HepG2 (cell line): ENCODE measurements around the gene GDPD4. TPM values are rescaled to one million over a fixed set of nuclear protein-coding genes. Genes with fewer than 3 reads are reported as not detected.

Source experiments
- CENPT ChIP-seq: sonication (generic); formaldehyde crosslinking; IDR thresholded peaks from 2 replicates; pipeline ENCODE4 v1.8.0; 2022; ENCODE audit warnings: low read depth, mild to moderate bottlenecking, moderate library complexity, missing genetic modification reagents
- GATAD2A ChIP-seq: IDR thresholded peaks from 2 replicates; pipeline ENCODE4 v1.6.1; 2016
- KDM5A ChIP-seq: fragments of 200-600 bp; sonication (generic); IDR thresholded peaks from 2 replicates; pipeline ENCODE4 v1.7.0; 2018; ENCODE audit warnings: antibody characterized with exemption, mild to moderate bottlenecking, low read length, borderline replicate concordance
- MXI1 ChIP-seq: IDR thresholded peaks from 3 replicates; pipeline ENCODE4 v1.6.1; 2012; ENCODE audit warnings: low read depth, low read length, inconsistent platforms, borderline replicate concordance
- NPAS2 ChIP-seq: sonication (generic); formaldehyde crosslinking; IDR thresholded peaks from 2 replicates; pipeline ENCODE4 v1.8.0; 2022; ENCODE audit warnings: mild to moderate bottlenecking, missing genetic modification reagents, borderline replicate concordance
- NR2C2 ChIP-seq: sonication (generic); formaldehyde crosslinking; IDR thresholded peaks from 2 replicates; pipeline ENCODE4 v1.4.0; 2020; ENCODE audit warnings: missing genetic modification reagents, mild to moderate bottlenecking, moderate library complexity, borderline replicate concordance
- SRSF9 ChIP-seq: fragments of 200-400 bp; formaldehyde crosslinking; IDR thresholded peaks from 2 replicates; pipeline ENCODE4 v1.6.1; 2018; ENCODE audit warnings: borderline replicate concordance, mild to moderate bottlenecking, low read depth, low read length; ENCODE audit not compliant: insufficient read depth, poor library complexity, severe bottlenecking
- ZNF616 ChIP-seq: sonication (generic); formaldehyde crosslinking; IDR thresholded peaks from 2 replicates; pipeline ENCODE4 v1.5.0; 2020; ENCODE audit warnings: low read depth, mild to moderate bottlenecking, missing genetic modification reagents
- polyA plus RNA-seq, 8 experiments: library from polyadenylated mRNA; depleted of rRNA in 3 of 8; stranded (reverse) in 7 of 8; unstranded in 1 of 8; fragments of >200 nt; fragmentation: Illumina TruSeq in 4 of 8; extraction: Trizol in 4 of 8; gene quantifications; 2 replicates each; pipeline versions ENCODE4 v1.2.1 to v1.2.3, GENCODE V29; 2011 to 2016; ENCODE audit warnings: low read depth in 4 of 8, missing spikeins in 1 of 8, mixed read lengths in 1 of 8; ENCODE audit not compliant: insufficient read depth in 1 of 8
- total RNA-seq, 5 experiments: library from RNA; depleted of rRNA; stranded (reverse); fragments of >200 nt; fragmentation: Illumina TruSeq; extraction: Trizol; gene quantifications; 2 replicates each; pipeline ENCODE4 v1.2.3, GENCODE V29; 2016; ENCODE audit warnings: low read depth in 1 of 5
- TF ChIP-seq, protein P1 (sequence below): sonication (generic); formaldehyde crosslinking; IDR thresholded peaks from 2 replicates; pipeline ENCODE4 v1.4.0; 2020; ENCODE audit warnings: missing genetic modification reagents
- TF ChIP-seq, protein P2 (sequence below): IDR thresholded peaks from 2 replicates; pipeline ENCODE4 v1.6.1; 2016; ENCODE audit warnings: low read depth
- TF ChIP-seq, protein P3 (sequence below): sonication (generic); formaldehyde crosslinking; IDR thresholded peaks from 2 replicates; pipeline ENCODE4 v1.4.0; 2020; ENCODE audit warnings: mild to moderate bottlenecking, missing genetic modification reagents, borderline replicate concordance
- TF ChIP-seq, protein P4 (sequence below): sonication (generic); formaldehyde crosslinking; IDR thresholded peaks from 2 replicates; pipeline ENCODE4 v1.5.1; 2020; ENCODE audit warnings: mild to moderate bottlenecking, missing genetic modification reagents, borderline replicate concordance
- TF ChIP-seq, protein P5 (sequence below): sonication (generic); formaldehyde crosslinking; IDR thresholded peaks from 2 replicates; pipeline ENCODE4 v1.4.0; 2020; ENCODE audit warnings: missing genetic modification reagents, mild to moderate bottlenecking, borderline replicate concordance
- TF ChIP-seq, protein P6 (sequence below): sonication (generic); formaldehyde crosslinking; IDR thresholded peaks from 2 replicates; pipeline ENCODE4 v1.4.0; 2020; ENCODE audit warnings: low read depth, mild to moderate bottlenecking, missing genetic modification reagents

GDPD4 gene
- total and polyA plus RNA-seq, 2 of the 13 experiments (the other 11 are each of a cell fraction or from before 2014, with no cell fraction given) = not detected

DNA sequence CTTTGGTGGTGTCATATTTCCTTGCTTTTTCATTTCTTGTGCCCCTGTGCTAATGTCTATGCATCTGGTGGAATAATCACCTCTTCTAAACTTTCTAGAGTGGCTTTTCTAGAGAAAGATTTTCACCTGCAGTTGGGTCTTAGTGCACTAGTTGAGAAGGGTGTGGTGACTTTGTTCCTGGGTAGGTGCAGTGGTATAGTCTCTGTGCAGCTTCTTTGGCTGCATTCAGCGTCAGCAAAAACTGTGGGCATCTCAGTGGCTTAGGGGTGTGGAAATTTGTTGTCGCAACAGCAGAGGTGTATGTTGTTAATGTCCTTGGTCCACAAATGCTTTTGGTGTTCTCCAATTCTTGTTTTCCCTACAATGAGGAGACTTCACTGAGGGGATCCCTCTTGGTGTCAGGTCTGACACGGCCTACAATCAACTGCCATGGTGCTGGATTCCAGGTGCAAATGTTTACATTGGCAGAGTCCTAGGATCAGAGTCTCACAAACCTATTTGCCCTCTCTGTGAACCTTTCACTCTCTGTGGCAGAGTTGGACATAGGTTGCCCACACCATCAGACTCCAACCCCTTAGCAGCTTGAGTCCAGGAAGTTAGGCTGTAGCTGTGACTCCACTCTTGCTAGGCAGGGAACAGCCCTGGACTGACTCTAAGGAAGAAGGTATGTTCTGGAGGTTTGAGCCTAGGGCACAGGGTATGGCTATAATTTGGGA is 48.8 kb downstream of the GDPD4 start (continued):
- TF ChIP-seq NPAS2 (CRISPR knock-in tag) (no peak), MXI1 (no peak), GATAD2A (CRISPR knock-in tag) (peak; percentile 56), CENPT (CRISPR knock-in tag) (no peak), NR2C2 (CRISPR knock-in tag) (no peak), ZNF616 (no peak), KDM5A (no peak), SRSF9 (no peak)
- TF ChIP-seq, protein P1, sequence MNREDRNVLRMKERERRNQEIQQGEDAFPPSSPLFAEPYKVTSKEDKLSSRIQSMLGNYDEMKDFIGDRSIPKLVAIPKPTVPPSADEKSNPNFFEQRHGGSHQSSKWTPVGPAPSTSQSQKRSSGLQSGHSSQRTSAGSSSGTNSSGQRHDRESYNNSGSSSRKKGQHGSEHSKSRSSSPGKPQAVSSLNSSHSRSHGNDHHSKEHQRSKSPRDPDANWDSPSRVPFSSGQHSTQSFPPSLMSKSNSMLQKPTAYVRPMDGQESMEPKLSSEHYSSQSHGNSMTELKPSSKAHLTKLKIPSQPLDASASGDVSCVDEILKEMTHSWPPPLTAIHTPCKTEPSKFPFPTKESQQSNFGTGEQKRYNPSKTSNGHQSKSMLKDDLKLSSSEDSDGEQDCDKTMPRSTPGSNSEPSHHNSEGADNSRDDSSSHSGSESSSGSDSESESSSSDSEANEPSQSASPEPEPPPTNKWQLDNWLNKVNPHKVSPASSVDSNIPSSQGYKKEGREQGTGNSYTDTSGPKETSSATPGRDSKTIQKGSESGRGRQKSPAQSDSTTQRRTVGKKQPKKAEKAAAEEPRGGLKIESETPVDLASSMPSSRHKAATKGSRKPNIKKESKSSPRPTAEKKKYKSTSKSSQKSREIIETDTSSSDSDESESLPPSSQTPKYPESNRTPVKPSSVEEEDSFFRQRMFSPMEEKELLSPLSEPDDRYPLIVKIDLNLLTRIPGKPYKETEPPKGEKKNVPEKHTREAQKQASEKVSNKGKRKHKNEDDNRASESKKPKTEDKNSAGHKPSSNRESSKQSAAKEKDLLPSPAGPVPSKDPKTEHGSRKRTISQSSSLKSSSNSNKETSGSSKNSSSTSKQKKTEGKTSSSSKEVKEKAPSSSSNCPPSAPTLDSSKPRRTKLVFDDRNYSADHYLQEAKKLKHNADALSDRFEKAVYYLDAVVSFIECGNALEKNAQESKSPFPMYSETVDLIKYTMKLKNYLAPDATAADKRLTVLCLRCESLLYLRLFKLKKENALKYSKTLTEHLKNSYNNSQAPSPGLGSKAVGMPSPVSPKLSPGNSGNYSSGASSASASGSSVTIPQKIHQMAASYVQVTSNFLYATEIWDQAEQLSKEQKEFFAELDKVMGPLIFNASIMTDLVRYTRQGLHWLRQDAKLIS (CRISPR knock-in tag) = no peak
- TF ChIP-seq, protein P2, sequence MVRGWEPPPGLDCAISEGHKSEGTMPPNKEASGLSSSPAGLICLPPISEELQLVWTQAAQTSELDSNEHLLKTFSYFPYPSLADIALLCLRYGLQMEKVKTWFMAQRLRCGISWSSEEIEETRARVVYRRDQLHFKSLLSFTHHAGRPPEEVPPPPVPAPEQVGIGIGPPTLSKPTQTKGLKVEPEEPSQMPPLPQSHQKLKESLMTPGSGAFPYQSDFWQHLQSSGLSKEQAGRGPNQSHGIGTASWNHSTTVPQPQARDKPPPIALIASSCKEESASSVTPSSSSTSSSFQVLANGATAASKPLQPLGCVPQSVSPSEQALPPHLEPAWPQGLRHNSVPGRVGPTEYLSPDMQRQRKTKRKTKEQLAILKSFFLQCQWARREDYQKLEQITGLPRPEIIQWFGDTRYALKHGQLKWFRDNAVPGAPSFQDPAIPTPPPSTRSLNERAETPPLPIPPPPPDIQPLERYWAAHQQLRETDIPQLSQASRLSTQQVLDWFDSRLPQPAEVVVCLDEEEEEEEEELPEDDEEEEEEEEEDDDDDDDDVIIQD (CRISPR knock-in tag) = peak; percentile 90
- TF ChIP-seq, protein P3, sequence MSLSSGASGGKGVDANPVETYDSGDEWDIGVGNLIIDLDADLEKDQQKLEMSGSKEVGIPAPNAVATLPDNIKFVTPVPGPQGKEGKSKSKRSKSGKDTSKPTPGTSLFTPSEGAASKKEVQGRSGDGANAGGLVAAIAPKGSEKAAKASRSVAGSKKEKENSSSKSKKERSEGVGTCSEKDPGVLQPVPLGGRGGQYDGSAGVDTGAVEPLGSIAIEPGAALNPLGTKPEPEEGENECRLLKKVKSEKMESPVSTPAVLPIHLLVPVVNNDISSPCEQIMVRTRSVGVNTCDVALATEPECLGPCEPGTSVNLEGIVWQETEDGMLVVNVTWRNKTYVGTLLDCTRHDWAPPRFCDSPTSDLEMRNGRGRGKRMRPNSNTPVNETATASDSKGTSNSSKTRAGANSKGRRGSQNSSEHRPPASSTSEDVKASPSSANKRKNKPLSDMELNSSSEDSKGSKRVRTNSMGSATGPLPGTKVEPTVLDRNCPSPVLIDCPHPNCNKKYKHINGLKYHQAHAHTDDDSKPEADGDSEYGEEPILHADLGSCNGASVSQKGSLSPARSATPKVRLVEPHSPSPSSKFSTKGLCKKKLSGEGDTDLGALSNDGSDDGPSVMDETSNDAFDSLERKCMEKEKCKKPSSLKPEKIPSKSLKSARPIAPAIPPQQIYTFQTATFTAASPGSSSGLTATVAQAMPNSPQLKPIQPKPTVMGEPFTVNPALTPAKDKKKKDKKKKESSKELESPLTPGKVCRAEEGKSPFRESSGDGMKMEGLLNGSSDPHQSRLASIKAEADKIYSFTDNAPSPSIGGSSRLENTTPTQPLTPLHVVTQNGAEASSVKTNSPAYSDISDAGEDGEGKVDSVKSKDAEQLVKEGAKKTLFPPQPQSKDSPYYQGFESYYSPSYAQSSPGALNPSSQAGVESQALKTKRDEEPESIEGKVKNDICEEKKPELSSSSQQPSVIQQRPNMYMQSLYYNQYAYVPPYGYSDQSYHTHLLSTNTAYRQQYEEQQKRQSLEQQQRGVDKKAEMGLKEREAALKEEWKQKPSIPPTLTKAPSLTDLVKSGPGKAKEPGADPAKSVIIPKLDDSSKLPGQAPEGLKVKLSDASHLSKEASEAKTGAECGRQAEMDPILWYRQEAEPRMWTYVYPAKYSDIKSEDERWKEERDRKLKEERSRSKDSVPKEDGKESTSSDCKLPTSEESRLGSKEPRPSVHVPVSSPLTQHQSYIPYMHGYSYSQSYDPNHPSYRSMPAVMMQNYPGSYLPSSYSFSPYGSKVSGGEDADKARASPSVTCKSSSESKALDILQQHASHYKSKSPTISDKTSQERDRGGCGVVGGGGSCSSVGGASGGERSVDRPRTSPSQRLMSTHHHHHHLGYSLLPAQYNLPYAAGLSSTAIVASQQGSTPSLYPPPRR (CRISPR knock-in tag) = no peak
- TF ChIP-seq, protein P4, sequence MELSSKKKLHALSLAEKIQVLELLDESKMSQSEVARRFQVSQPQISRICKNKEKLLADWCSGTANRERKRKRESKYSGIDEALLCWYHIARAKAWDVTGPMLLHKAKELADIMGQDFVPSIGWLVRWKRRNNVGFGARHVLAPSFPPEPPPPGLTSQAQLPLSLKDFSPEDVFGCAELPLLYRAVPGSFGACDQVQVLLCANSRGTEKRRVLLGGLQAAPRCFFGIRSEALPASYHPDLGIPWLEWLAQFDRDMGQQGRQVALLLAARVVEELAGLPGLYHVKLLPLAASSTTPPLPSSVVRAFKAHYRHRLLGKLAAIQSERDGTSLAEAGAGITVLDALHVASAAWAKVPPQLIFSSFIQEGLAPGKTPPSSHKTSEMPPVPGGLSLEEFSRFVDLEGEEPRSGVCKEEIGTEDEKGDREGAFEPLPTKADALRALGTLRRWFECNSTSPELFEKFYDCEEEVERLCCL (CRISPR knock-in tag) = no peak
- TF ChIP-seq, protein P5, sequence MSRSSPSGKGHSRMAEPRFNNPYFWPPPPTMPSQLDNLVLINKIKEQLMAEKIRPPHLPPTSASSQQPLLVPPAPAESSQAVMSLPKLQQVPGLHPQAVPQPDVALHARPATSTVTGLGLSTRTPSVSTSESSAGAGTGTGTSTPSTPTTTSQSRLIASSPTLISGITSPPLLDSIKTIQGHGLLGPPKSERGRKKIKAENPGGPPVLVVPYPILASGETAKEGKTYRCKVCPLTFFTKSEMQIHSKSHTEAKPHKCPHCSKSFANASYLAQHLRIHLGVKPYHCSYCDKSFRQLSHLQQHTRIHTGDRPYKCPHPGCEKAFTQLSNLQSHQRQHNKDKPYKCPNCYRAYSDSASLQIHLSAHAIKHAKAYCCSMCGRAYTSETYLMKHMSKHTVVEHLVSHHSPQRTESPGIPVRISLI = no peak
- TF ChIP-seq, protein P6, sequence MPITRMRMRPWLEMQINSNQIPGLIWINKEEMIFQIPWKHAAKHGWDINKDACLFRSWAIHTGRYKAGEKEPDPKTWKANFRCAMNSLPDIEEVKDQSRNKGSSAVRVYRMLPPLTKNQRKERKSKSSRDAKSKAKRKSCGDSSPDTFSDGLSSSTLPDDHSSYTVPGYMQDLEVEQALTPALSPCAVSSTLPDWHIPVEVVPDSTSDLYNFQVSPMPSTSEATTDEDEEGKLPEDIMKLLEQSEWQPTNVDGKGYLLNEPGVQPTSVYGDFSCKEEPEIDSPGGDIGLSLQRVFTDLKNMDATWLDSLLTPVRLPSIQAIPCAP (CRISPR knock-in tag) = no peak
